Posterior vena cava (tissue), 2 donors: ENCODE measurements around the gene CCNI2. TPM values are rescaled to one million over a fixed set of nuclear protein-coding genes. Genes with fewer than 3 reads are reported as not detected.
A peak's percentile ranks its signal among the peaks of the same experiment; 100 is the strongest.

ENCODE experiments used
- DNase-seq: peaks from one replicate; pipeline ENCODE4 v3.0.0-alpha.2; 2020; ENCODE audit warnings: low spot score
- intact Hi-C, 2 donors: fragments of 100-400 bp; cut with DNase I; formaldehyde crosslinking; loops; one replicate each; pipeline versions ENCODE4 v1.14.1 to v1.14.2; 2022 to 2023
- total RNA-seq, 2 donors: library from RNA; stranded (reverse); fragmentation: NEBNext Ultra II Directional; extraction: Animal tissue kit (Norgen Biotek cat#: 25700); gene quantifications; one replicate each; pipeline ENCODE4 v1.2.1, GENCODE V29; 2021
- donor health status: DM: yes; HTN: yes; CAD: no.
- donor health status: DM: yes; HTN: yes; CAD: no.

Gene CCNI2
- total RNA-seq, 2 donors from 2014 or later, result not detected

DNA sequence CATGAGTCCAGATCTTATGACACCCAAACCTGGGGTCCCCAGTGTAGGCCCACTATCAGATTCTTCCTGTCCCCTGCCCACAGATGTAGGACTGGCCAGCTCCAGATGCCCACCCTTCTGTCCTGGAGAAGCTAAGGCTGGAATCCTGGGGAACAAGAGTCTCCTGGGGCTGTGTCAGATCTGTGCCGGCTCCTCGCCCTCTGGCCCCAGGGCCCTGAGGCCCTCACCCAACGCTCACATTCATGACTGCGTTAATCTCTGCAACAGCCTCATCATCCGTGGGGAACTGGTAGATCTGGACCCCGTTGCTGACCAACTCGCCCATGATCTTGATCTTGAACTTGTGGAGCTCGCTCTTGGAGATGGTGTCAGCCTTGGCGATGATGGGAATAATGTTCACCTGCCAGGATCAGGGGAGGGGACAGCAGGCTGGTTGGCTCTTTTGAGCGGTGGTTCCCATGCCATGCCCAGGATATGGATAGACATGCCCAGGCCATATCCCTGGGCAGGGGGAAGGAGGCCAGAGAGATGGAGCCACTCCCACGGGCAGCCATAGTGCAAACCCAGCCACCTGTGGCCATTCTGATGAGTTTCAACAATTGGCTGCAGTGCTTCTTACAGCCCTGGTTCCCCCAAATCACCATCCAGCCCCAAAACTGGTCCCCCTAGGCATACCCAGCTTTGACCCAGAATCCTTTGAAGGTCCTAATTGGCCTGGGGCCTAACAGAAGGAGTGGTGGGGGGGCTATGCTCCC, 15.2 kb downstream of the CCNI2 start:
- intact Hi-C loops, result no loop called here
- no peak for DNase-seq

DNA sequence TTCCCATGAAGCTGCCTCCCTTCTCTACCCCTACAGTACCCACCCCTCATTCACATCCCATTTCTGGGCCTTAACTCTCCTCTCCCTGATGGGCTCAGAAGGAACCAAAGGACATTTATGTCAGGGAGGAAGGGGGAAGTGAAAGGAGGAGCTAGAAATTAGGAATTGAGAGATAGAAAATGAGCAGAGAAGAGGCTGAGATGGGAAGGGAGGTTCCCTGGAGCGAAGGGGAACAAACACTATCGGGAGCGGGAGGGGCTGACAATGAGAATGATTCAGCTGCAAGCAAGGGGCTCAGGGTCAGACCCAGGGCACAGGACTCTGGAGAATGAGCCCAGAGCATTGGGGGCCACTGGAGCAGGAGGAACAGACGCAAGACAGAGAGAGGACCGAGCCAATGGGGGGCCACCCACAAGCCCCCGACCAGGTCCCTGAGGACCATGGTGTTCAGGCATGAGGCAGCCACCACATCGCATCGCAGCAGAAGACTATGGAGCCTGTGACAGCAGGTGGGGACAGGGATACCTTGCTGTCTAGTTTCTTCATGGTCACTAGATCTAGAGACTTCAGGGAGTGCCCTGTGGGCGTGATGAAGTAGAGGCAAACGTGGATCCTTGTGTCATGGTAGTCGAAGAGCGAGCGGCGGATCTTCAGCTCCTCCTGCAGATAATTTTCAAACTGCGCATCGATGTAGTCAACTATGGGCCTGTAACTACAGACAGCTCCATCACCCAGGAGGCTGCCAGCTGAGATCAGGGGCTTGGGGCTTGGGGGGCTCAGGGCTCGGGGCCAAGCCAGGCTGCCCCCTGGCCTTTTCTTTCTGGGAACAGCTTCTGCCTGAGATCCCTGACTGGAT, 16.2 kb downstream of the CCNI2 start:
- intact Hi-C loops, result no loop called here
- DNase-seq, result no peak

DNA sequence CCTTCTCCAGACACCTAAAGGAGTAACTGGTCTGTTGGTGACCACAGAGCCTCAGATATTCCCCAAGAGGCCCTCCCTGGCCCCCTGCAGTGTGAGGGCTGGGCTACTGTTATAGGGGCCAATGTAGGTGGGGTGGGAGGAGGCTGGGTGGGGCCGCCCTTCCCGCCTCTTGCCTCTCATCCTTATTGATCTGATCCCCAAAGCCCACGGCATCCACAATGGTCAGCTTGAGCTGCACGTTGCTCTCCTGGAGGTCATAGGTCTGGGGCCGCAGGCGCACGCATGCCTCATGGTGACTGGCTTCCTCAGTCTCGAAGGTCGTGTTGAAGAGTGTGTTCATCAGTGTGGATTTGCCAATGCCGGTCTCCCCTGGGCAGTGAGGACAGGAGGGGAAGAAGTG, 16.8 kb downstream of the CCNI2 start:
- DNase-seq, result no peak
- intact Hi-C loops, result no loop called here

DNA sequence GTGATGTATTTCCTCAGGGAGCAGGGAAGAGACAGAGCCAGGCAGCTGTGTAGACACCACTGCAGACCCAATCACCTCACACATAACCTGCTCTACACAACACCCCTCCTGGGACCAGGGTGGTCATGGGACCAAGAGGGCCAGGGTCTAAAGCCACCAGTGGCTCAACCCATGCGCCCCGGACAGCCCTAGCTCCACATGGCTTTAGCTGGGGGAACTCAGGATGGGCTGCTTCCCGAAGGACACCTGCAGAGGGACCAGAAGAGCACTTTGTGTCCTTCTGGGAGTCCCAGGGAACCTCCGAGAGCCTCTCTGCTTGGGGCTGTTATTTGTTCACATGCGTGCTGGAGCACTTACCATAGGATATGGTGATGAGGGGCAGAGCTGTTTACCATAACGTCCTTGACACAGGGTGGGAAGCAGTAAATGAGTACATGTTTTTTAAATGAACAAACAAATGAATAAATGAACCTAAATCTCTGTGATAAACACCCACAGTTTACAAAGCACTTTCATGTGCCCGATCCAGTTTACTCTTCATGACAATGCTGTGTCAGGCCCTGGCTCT, 17.5 kb downstream of the CCNI2 start:
- intact Hi-C loops, result no loop called here
- peak; percentile 62 for DNase-seq

DNA sequence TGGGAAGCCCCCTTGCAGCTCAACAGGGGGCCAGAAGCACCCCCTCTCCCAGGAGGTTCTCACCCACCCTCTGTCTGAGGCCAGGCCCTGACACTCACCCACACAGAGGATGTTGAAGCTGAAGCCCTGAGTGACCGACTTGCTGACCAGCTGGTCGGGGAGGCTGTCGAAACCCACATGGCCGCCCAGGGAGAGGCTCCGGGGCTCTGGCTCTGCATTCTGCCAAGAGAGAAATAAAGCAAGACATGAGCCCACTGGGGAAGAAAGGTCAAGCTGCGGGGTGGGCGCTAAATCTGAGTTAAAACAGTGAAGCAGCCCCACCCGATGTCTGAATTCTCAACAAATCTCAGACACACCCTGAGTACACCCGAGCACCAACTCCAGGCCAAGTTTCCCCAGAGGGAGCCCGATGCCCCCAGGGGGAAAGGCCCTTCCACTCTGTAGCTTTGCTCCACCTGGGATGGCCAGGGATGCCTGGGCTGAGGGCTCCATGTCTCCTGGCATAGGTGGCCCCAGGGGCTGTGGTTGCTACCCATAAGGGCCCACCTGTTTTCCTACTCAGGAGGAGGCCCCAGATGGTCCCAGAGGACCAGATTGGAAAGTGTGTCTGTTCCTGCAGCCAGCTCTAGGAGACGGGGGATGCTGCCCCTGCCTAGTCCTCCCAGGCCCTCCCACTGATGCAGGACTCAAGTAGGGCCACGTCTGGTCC, 18.2 kb downstream of the CCNI2 start:
- DNase-seq, result peak; percentile 82

DNA sequence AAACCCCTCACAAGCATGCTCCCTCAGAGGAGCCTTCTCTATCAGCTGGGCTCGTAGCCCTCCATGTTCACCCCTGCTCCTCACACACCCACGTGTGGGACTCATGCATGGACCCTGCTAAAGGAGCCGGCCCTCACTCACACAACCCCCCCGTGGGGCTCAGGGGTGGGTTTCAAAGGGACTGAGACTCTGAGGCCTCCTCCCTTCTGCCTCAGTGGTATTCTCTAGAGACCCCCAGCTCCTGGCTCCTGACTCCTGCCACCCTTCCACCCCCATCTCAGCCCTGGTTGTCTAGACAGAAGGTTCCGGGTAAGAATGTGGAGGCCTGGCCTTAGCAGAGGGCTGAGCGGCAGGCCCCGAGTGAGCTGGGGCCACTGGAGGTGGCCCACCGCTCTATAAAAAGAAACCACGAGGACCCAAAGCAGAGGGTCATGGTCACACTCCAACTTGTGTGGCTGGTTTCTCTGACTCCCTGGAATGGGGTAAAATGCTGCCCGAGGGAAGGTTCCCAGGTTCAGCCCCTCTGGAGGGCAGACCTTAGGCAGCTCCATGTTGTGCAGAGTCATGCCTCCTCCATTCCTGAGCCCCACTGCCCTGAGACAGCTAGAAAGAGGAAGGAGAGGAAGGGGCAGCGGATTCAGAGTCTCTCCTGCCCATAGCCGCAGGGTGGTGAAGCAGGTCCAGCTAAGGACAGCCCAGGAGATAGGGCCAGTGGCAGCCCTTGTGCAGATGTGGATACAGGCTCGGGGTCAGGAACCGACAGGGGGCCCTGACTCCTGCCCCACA, 19.0 kb downstream of the CCNI2 start:
- DNase-seq, result peak; percentile 50
- intact Hi-C loops, result no loop called here

More for the DNA sequence above, 18.2 kb downstream of the CCNI2 start:
- intact Hi-C loops, result no loop called here

DNA sequence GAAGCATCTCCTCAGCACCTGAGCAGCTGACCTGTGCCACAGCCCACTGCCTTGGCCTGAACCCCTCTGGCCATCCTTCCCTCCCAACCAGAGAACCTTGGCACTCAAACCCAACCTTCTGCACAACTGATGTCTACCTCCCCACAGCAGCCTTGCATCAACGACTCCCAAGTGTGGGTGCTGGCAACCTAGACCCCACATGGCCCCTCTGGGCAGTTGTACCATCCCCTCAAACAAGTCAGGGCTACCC, 19.5 kb downstream of the CCNI2 start:
- DNase-seq, result peak; percentile 48
- intact Hi-C loops, result no loop called here

DNA sequence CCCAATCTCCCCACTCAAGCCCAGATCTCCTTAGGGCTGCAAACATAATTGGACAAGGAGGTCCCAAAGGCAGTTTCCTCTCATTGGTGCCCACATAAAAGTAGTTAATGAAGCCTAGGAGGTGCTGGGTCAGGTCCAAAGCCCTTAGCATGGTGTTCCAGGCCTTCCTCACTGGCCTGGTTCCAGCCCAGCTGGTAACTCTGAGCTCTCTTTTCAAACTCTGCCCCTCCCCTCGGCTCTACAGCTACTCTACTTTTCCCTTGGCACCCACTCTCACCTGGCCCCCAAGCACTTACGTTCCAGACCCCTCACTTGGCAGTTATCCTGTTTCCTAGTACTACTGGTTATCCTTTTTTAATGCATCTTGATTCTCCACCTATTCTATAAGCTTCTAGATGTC, 19.9 kb downstream of the CCNI2 start:
- DNase-seq, result peak; percentile 47

DNA sequence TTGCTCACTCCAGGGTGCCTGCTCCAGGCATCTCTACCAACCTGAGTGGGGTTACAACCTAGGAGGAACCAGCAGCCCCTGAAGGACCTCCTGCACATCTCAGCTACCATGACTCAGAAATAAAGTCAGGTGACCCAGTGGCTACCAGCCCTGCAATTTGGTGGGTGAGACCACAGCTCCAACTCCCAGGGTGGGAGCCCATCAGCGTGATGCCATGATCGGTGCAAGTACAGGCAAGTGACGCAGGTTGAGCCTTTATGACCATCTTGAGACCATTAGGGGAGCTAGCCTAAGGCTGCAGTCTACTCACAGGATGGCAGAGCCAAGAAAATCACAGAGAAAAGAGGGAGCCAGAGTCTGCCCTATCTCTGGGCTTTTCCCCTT, 21.3 kb downstream of the CCNI2 start:
- DNase-seq, result peak; percentile 48
- intact Hi-C loops, result no loop called here

More for the DNA sequence above, 19.9 kb downstream of the CCNI2 start:
- intact Hi-C loops, result no loop called here

DNA sequence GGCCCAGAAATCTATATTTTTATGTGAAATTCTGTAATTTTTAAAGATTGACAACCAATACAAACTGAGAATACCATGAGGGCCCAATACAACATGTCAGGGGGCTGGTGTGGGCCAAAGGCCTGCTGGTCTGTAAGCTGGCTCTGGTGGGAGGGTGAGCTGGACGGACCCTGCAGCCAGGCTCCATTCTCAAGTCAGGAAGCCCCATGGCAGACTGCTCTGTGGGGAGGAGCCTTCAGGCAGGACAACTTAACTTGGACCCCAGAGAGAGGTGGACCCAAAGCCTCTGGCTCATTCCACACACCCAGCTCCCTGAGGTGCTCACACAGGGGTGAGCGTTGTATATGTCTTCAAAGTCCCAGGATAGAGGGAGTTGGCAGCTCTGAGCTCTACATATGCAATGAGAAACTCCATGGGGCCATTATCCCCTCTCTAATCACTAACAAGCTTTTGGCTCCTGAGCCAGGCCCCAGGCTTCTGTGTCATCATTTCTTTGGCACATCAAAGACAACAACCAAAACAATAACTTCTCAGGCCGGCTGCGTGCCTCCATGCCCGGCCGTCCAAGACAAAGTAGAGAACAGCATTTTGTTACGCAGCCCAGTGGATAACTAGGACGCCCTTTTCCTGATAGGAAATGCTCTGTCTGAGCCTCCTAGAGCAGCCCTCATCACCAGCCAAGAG, 23.4 kb downstream of the CCNI2 start:
- peak; percentile 80 for DNase-seq
- intact Hi-C loops, result no loop called here

DNA sequence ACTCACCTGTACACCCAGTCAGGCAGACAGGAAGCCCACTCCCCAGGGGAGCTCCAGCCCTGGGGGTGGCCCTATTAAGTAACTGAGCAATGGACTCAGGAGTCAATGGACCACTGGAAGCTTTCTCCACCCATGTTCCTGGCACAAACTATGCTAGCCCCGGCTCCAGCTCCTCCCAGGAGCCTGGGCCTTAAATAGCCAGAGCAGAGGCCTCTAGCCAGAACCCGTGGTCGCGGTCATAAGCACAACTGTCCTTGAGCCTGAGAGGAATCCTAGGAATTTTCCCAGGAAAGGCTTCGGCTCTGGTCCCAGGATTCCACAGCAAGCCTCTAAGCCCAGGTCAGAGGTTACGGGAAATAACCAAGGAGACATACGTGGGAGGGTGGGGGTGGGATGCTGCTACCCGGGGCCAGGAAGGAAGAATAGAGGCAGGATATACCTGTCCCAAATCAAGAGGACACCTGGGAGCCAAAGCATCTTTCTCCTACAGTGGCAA, 24.3 kb downstream of the CCNI2 start:
- intact Hi-C loops, result no loop called here
- peak; percentile 87 for DNase-seq

DNA sequence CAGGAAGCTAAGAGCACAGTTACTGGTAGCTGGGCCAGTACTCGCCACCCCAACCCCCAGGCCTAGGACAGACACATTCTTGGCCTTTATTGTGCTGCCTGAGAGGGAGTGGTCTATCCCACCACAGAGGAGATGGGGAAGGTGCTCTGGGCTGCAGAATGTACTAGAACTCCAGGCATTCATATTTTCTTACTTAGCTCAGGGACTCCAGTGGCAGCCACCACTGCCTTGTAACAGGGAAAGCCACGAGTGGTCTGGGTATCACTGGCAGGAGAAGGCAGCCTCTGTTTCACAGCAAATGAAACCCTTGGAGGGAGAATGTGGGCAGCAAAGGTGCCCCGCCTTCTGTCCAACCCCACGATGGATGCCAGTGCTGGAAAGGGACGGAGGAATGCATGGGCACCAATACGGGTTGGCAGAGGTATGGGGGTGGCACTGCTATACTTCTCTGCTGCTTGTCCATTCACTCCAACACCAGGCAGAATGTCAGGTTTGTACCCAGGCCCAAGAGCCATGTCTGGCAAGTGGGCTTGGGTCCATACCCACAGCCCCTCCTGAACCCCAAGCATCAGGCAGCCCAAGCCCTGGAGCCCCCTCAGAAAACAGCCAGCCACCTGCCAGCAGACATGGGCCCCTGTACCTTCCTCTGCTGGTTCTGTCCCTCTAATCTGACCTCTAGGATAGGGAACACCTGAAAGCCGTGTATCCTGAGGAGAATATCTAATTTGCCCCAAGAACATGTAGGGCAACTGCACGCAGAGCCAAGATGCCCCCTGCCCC, 25.3 kb downstream of the CCNI2 start:
- intact Hi-C loops, result no loop called here
- peak; percentile 69 for DNase-seq

DNA sequence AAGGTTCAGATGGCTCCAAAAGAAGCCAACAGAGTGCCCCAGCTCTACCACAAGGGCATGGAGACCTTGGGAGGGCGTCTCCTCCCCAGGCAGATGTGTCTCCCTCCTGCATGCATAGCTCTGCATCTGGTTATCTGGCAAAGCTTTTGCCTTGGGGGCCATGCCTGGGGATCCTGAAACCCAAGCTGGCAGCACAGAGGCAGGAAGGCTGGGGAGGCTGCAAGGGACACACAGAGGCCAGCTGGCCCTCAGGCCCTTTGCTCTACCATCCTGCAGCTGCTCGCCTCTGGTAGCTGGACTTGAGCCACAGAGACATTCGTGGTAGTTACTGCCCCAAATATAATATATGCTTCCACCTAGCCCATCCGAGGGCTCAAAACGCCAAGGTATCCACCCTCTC, 25.9 kb downstream of the CCNI2 start:
- intact Hi-C loops, result no loop called here
- peak; percentile 60 for DNase-seq

DNA sequence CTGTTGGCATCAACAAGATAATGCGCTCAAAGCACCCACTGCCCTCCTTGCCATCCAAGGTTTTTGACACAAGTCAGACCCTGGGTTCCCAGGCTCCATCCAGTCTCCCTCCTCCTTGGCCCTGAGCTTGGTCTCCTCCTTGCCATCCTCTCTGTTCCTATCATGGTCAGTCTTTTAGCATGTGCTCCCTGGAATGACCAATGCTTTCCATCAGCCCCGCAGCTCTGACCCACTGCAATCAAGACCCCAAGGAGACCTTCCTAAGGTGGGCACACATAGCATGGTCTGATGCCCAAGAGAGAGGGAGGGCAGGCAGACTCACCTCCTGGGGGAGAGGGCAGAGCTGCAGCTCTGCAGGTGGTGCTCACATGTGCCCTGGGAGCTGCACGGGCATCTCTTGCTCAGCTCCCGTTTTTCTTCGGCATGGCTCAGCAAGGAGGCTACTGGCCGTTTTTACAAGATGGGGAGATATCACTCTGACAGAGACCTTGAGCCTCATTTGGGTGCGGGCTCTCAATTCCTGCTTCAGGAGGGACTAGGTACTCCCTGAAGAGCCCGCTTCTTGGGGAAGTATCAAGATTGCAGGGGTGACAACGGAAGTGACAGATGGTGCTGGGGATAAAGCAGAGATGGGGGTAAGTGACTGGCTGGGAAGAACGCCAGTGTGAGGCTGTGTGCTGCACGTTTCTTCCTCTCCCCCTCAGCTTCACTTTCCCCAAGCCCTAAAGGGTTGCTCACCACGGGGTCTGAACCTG, 26.6 kb downstream of the CCNI2 start:
- intact Hi-C loops, result no loop called here
- peak; percentile 44 for DNase-seq

DNA sequence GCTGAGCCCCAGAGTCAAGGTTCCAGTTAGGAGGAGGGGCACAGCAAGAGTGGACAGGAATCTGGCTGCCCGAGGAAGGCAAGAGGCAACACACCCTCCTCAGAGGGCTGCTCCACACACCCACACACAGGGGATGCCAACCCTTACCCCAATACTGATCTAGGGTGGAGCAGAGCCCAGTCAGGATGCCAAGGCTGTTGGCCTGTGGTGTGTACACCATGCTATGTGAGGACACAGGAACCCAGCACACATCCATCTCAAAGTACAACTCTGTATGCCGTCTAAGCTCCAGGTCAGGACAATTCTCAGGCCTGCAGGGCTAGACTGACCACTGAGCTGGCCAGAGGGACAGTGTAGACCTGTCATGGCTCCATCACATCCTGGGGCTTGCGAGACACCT, 27.2 kb downstream of the CCNI2 start:
- intact Hi-C loops, result no loop called here
- DNase-seq, result peak; percentile 44

DNA sequence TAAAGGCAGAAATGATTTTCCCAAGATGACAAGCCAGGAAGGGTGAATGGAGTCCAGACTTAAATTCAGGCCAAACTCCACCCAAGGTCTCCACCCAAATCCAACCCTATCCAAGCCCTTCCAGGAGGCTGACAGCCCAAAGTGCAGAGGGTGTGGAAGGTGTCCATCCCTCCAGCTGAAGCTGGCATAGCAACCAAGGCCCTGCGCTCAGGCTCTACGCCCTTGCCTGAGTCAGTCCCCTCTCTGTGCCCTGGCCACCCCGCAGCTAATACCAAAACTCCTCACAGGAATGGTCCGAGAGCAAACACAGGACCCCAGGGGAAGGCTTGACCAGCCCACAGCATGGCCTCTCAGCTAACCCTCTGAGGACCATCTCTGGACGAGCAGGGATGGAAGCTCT, 27.7 kb downstream of the CCNI2 start:
- intact Hi-C loops, result no loop called here

DNA sequence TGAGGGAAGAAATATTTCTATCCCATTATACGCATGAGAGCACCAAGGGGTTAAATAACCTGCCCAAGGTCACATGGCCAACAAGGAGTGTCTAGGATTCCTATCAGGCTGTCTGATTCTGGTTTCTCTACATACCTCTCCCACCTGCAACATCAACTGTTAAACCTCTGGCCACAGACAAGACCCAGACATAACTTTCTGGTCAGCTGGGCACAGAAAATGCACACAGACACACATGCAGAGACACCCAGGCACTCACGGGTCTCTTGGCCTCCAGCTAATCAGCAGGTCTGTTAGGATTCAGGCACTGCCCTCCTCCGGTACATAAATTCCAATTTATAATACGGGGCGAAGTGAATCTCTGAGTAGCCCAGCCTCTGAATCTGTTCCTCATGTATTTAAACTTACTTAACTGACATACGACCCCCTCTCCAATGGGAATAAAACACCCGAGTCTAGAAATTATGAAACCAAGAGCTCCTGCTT, 28.3 kb downstream of the CCNI2 start:
- intact Hi-C loops, result no loop called here
- DNase-seq, result no peak

More for the DNA sequence above, 27.7 kb downstream of the CCNI2 start:
- DNase-seq, result peak; percentile 48
